Caco-2 (cell line): ENCODE measurements around the gene CBFA2T2. TPM values are rescaled to one million over a fixed set of nuclear protein-coding genes. Genes with fewer than 3 reads are reported as not detected.

Source experiments
- BruUV-seq: library from RNA; stranded (reverse); fragments of 400-500 nt; replicated peaks from 2 replicates; lab custom pipeline; 2021; lab: Mats Ljungman, UMichigan
- CTCF ChIA-PET: fragments of 300-600 bp; sonication (Branson Sonifier 250); formaldehyde crosslinking; loops from one replicate; lab custom pipeline; 2022; ENCODE audit warnings: antibody characterized with exemption; lab: Charles Lee
- POLR2A ChIA-PET: fragments of 300-600 bp; sonication (Branson Sonifier 250); formaldehyde crosslinking; loops from one replicate; lab custom pipeline; 2022; ENCODE audit warnings: antibody characterized with exemption; lab: Charles Lee
- DNase-seq, 2 experiments: peaks; one replicate each; pipeline versions ENCODE4 v3.0.0 to v3.0.0-alpha.2; 2020 to 2022
- H3K27me3 ChIP-seq: replicated peaks from 2 replicates; pipeline ENCODE4 v1.6.0; 2011; ENCODE audit warnings: low read length; ENCODE audit not compliant: control insufficient read depth, insufficient read depth
- H3K36me3 ChIP-seq: 2 replicates; pipeline ENCODE4 v1.5.1; 2011; ENCODE audit warnings: low read length; ENCODE audit not compliant: control insufficient read depth, insufficient read depth
- H3K4me1 ChIP-seq: fragments of 250-450 bp; sonication (Bioruptor Pico); 2 replicates; pipeline ENCODE4 v1.5.1; 2020; ENCODE audit warnings: mild to moderate bottlenecking
- H3K4me3 ChIP-seq: 2 replicates; pipeline ENCODE4 v1.5.1; 2011; ENCODE audit warnings: low read depth, mild to moderate bottlenecking, control low read depth, low read length
- H3K9me3 ChIP-seq: fragments of 250-450 bp; sonication (Bioruptor Pico); 2 replicates; pipeline ENCODE4 v1.5.1; 2020; ENCODE audit warnings: mild to moderate bottlenecking, moderate library complexity
- H3K27ac Mint-ChIP-seq: one replicate; pipeline ENCODE4 v1.8.0; 2022; ENCODE audit warnings: mixed read lengths; ENCODE audit not compliant: unreplicated experiment
- H3K27me3 Mint-ChIP-seq: one replicate; pipeline ENCODE4 v1.8.0; 2022; ENCODE audit warnings: mixed read lengths; ENCODE audit not compliant: insufficient read depth, unreplicated experiment
- H3K36me3 Mint-ChIP-seq: one replicate; pipeline ENCODE4 v1.8.0; 2022; ENCODE audit warnings: mild to moderate bottlenecking, mixed read lengths; ENCODE audit not compliant: insufficient read depth, unreplicated experiment
- H3K4me1 Mint-ChIP-seq: one replicate; pipeline ENCODE4 v1.8.0; 2022; ENCODE audit warnings: low read depth, mixed read lengths; ENCODE audit not compliant: unreplicated experiment
- H3K4me3 Mint-ChIP-seq: one replicate; pipeline ENCODE4 v1.8.0; 2022; ENCODE audit warnings: mild to moderate bottlenecking, moderate library complexity, mixed read lengths; ENCODE audit not compliant: unreplicated experiment
- H3K9me3 Mint-ChIP-seq: one replicate; pipeline ENCODE4 v1.8.0; 2022; ENCODE audit warnings: mixed read lengths; ENCODE audit not compliant: unreplicated experiment
- intact Hi-C: fragments of 100-400 bp; cut with micrococcal nuclease; formaldehyde crosslinking; loops from one replicate; pipeline ENCODE4 v1.10.0; 2022; ENCODE audit not compliant: unreplicated experiment
- total RNA-seq: library from RNA; stranded (reverse); gene quantifications from 2 replicates; pipeline ENCODE4 v1.2.3, GENCODE V29; 2022
- TF ChIP-seq, protein P1 (sequence below), 2 experiments: fragments of 200-600 bp in 1 of 2; IDR thresholded peaks; 1 replicate in 1 of 2; 2 replicates in 1 of 2; pipeline versions ENCODE4 v1.5.1 to v1.8.0; 2011 to 2022; ENCODE audit warnings: antibody characterized with exemption in 1 of 2, control low read depth in 1 of 2, inconsistent platforms in 1 of 2, low read depth in 1 of 2, low read length in 1 of 2, mild to moderate bottlenecking in 1 of 2, moderate library complexity in 1 of 2; ENCODE audit not compliant: insufficient read depth in 1 of 2, severe bottlenecking in 1 of 2, unreplicated experiment in 1 of 2

CBFA2T2 gene
- total RNA-seq, 1 experiment from 2014 or later: 30.6 TPM

DNA sequence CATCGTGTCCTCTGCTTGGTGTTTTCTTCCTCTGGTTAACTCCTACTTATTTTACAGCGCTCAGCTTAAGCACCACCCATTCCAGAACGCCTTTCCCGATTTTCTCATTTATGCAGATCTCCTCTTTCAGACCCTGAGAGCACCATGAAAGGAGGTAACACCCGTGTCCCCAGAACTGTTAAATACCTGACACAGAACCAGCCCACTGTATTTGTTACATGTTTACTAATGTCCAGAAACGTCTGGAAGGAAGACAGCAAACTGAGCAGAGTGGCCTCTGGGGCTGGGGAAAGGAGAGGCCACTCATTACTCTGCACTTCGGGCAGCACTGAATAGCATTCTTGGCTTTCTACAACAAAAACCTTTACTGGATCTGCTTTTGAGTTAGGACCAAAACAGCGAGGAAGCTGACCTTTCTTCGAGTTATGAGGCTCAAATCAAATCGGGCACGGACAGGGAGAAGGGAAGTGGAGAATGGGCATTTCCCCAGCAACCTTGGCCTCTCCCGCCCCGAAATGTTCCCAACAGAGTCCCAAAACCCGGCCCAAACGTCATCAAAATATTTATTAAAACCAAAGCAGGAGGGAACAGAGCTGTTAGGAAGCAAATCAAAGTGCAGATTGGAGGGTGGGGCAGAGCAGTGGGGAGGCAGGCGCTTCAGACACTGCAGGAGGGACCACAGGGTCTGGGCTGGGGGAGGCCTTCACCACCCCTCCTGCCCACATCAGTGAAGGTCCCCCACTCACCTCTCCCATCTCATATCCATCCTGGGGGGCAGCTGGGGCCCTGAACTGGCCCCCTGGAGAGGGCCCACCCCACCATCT is 185.5 kb downstream of the CBFA2T2 start:
- Mint-ChIP-seq H3K36me3 (peaks cover 68% of the 10 kb centered on the region), H3K27me3 (no peaks in the 10 kb centered on the region), H3K9me3 (no peaks in the 10 kb centered on the region), H3K4me1 (peaks cover 31% of the 10 kb centered on the region), H3K27ac (peak overlapping the region; percentile 73), H3K4me3 (peak overlapping the region; percentile 99)
- Histone ChIP-seq H3K27me3 (no peaks in the 10 kb centered on the region), H3K4me3 (peak overlapping the region; percentile 85), H3K9me3 (no peaks in the 10 kb centered on the region), H3K4me1 (peaks cover 18% of the 10 kb centered on the region), H3K36me3 (peaks cover 8% of the 10 kb centered on the region)
- no peak for DNase-seq
- CTCF ChIA-PET: interaction anchor here (0.5 to 1.9 kb wide), 3 partner anchors 9 to 489 kb away, joined by 3 to 8 read pairs (median 3); partner anchors contain the start of gene ACTL10
- intact Hi-C loops: no loop called here
- TF ChIP-seq, protein P1, sequence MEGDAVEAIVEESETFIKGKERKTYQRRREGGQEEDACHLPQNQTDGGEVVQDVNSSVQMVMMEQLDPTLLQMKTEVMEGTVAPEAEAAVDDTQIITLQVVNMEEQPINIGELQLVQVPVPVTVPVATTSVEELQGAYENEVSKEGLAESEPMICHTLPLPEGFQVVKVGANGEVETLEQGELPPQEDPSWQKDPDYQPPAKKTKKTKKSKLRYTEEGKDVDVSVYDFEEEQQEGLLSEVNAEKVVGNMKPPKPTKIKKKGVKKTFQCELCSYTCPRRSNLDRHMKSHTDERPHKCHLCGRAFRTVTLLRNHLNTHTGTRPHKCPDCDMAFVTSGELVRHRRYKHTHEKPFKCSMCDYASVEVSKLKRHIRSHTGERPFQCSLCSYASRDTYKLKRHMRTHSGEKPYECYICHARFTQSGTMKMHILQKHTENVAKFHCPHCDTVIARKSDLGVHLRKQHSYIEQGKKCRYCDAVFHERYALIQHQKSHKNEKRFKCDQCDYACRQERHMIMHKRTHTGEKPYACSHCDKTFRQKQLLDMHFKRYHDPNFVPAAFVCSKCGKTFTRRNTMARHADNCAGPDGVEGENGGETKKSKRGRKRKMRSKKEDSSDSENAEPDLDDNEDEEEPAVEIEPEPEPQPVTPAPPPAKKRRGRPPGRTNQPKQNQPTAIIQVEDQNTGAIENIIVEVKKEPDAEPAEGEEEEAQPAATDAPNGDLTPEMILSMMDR (IDR thresholded peaks at IDR 0.05; ENCODE audit: insufficient read depth in 1 of 2, low read depth in 1 of 2, low read length in 1 of 2, severe bottlenecking in 1 of 2, unreplicated experiment in 1 of 2): no peak
- POLR2A ChIA-PET: interaction anchor here (0.6 to 1.0 kb wide), 4 partner anchors 9 to 22 kb away, joined by 4 read pairs; partner anchors contain the start of gene ACTL10
- no TSS peak for BruUV-seq

DNA sequence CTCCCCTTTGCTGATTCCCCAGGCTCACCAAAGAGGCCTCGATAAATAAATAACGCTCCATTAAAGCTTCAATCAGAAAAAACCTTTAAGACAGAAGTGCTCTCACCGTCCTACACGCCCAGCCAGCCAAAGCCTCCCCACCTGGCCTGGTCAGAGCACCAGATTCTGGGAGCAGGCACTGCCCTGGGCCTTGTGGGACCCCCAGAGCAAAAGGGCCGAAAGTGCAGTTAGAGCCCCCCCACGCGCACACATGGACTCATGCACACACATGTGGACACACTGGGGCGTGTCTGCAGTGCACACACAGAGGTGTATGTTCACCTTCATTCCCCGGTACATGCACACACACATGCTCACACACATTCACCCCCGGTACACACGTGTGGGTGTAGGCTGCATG is 186.2 kb downstream of the CBFA2T2 start:
- H3K9me3 ChIP-seq: no peaks in the 10 kb centered on the region
- no TSS peak for BruUV-seq
- no peaks in the 10 kb centered on the region for H3K27me3 ChIP-seq
- CTCF ChIA-PET: no interaction called here
- POLR2A ChIA-PET: interaction anchor here (1.0 kb wide), 1 partner anchor 9 kb away, joined by 4 read pairs; the partner anchor contains the start of gene ACTL10
- H3K4me3 ChIP-seq: no peak overlapping the region
- no peak for DNase-seq
- no peaks in the 10 kb centered on the region for H3K9me3 Mint-ChIP-seq
- intact Hi-C loops: no loop called here
- H3K36me3 ChIP-seq: peaks cover 7% of the 10 kb centered on the region
- peaks cover 76% of the 10 kb centered on the region for H3K36me3 Mint-ChIP-seq
- peak overlapping the region; percentile 32 for H3K4me3 Mint-ChIP-seq
- TF ChIP-seq, protein P1 (IDR thresholded peaks at IDR 0.05; ENCODE audit: insufficient read depth in 1 of 2, low read depth in 1 of 2, low read length in 1 of 2, severe bottlenecking in 1 of 2, unreplicated experiment in 1 of 2): no peak
- H3K4me1 ChIP-seq: peaks cover 18% of the 10 kb centered on the region
- peak overlapping the region; percentile 73 for H3K27ac Mint-ChIP-seq
- H3K4me1 Mint-ChIP-seq: peaks cover 31% of the 10 kb centered on the region
- H3K27me3 Mint-ChIP-seq: no peaks in the 10 kb centered on the region

DNA sequence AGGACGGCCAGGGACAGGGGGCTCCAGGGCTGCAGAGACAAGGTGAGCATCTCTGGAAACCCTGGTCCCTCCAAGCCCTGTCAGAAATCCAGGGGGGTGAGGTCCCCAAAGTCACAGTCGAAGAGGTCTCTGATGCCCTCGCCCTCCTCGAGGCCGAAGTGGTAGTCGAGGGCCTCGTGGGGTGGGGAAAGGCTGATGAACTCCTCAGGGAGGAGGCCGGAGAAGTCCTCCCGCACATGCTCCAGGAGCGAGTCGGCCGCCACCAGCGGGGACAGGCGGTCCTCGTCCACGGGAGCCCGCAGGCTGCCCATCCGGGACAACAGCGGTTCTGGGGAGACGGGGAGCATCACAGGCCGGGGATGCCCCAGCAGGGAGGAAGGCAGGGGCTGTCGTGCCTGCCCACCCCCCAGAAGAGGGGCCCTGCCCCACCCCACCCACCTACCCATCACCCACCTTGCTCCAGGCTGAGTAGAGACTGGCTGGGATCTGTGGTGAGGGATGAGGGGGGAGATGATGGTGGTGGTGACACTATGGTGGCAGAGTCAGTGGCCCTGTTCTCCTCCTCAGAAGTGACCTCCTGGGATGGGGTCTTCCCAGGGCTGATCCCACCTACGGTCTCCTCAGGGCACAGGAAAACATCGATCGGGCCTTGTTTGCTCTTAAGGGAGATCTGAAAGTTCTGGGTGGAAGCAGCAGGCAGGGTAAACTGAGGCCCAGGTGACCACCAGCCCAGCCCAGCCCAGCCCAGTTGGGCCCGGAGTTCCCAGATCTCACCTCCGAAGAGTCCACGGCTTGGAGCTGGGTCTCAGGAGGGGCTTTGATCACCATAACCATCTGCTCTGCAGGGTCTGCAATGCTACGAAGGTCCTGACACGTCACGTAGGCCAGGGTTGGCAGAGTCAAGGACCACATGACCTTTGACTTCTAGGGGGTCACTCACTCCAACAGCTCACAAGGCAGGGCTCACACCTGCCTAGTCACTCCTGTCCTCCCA is 187.1 kb downstream of the CBFA2T2 start:
- POLR2A ChIA-PET: interaction anchor here (1.0 kb wide), 1 partner anchor 10 kb away, joined by 4 read pairs; the partner anchor contains the start of gene ACTL10
- Mint-ChIP-seq H3K9me3 (no peaks in the 10 kb centered on the region), H3K36me3 (peaks cover 83% of the 10 kb centered on the region), H3K27me3 (no peaks in the 10 kb centered on the region), H3K4me1 (peaks cover 34% of the 10 kb centered on the region), H3K27ac (no peak overlapping the region), H3K4me3 (no peak overlapping the region)
- Histone ChIP-seq H3K4me3 (no peak overlapping the region), H3K27me3 (no peaks in the 10 kb centered on the region), H3K36me3 (peaks cover 6% of the 10 kb centered on the region; the same call in 1 of the 2 replicates), H3K9me3 (no peaks in the 10 kb centered on the region), H3K4me1 (peaks cover 18% of the 10 kb centered on the region)
- TF ChIP-seq, protein P1 (IDR thresholded peaks at IDR 0.05; ENCODE audit: insufficient read depth in 1 of 2, low read depth in 1 of 2, low read length in 1 of 2, severe bottlenecking in 1 of 2, unreplicated experiment in 1 of 2): no peak
- no peak for DNase-seq
- no TSS peak for BruUV-seq
- CTCF ChIA-PET: no interaction called here
- intact Hi-C loops: no loop called here
